DLD1 (cell line): ENCODE measurements around the gene ZNF366.

Source experiments
- in situ Hi-C: cut with HindIII; loops from 2 replicates; pipeline ENCODE4 v1.10.0; 2017; ENCODE audit warnings: low sequenced_read_pairs

Gene ZNF366, protein sequence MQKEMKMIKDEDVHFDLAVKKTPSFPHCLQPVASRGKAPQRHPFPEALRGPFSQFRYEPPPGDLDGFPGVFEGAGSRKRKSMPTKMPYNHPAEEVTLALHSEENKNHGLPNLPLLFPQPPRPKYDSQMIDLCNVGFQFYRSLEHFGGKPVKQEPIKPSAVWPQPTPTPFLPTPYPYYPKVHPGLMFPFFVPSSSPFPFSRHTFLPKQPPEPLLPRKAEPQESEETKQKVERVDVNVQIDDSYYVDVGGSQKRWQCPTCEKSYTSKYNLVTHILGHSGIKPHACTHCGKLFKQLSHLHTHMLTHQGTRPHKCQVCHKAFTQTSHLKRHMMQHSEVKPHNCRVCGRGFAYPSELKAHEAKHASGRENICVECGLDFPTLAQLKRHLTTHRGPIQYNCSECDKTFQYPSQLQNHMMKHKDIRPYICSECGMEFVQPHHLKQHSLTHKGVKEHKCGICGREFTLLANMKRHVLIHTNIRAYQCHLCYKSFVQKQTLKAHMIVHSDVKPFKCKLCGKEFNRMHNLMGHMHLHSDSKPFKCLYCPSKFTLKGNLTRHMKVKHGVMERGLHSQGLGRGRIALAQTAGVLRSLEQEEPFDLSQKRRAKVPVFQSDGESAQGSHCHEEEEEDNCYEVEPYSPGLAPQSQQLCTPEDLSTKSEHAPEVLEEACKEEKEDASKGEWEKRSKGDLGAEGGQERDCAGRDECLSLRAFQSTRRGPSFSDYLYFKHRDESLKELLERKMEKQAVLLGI

DNA sequence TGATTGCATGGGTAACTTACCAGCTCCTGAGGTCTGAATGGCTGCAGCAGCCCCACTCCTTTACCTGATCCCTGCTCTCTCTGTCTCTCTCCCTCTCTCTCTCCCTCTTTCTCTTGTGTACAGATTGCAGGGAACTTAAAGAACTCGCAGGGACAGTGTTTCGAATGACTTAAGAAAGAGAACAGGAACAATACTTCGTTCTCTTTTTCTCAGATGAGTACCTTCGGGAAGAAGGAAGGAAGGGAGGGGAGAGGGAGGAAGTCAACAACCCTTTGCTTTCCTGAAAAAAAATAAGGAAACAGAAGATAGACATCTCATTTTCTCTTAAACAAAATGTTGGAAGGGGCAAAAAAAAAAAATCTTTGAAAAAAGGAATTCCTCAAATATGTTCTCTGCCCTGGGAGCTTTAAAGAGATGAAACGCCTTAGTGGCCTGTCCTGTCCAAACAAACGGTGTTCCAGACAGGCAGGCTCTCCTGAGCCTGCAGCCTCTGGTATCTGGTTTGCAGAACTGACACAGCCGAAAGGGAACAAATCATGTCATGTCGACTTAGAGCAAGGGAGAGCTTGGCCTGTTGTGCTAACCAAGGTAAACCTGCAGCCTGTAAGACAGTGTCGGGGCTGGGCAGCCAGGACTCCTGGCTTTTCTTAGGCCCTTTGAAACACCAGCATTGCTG lies at the start of gene ZNF366:
ZNF366 (minus strand) TSS at position 180 of the 676 bp plus-strand sequence. CDS start 45,914 bp downstream, outside the sequence.
- in situ Hi-C loops = no loop called here

DNA sequence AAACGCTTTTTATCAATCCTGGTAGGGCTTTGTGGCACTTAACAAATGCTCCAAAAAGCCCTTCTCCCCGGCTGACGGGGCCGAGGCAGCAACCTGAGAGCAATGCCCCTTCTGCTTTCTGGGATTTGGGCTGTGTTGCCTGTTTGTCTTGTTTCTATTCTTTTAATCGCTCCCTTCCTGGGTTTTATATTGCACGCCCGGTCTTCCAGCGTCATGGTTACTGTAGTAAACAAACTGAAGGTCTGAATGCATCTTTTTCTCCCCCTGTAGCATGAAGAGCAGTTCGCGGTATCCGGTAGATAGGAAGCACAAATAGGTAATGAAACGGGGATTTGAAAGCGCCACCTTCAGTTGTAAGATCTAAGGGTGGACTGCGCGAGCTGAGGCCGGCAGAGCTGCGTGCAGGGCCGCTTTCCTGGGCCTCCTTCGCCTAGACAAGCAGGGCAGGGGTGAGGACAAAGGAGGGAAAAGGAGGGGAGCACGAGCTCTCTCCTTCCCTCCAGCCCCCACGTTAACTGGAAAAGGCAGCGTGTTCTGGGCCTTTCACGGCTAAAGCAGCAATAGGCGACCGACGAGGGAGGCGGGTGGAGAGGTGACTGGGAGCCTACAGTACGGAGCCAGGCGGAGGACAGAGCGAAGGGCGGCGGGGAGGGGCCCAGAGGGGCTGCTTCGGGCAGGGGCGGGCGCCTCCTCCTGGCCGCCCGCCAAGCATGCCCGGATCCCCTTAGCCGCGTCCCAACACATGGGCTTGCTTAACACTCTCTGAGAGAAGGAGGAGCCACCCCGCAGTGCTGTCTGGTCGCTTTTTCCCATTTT lies 49.3 kb upstream of the ZNF366 start:
- in situ Hi-C loops = loop anchor here (25.0 kb wide), 1 partner anchor 231 kb away; no protein-coding TSS in a partner anchor

DNA sequence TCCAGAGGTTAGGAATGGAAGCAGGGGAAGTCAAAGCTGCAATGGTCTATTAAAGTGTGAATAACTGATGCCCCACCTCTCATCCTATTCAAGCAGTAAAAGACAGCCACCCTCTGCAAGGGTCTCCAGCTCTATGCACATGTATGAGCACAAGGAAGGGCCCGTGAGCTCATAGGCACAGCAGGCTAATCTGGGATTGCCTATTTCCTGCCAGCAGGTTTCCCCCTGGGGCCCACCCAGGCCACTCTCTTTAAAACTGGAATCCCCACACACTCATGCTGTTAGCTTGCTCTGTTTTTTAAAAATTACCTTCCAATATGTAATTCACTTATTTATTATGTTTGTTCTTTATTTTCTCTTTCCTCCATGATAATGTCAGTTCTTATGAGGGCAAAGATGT lies 48.7 kb upstream of the ZNF366 start:
- in situ Hi-C loops = loop anchor here (25.0 kb wide), 1 partner anchor 231 kb away; no protein-coding TSS in a partner anchor

DNA sequence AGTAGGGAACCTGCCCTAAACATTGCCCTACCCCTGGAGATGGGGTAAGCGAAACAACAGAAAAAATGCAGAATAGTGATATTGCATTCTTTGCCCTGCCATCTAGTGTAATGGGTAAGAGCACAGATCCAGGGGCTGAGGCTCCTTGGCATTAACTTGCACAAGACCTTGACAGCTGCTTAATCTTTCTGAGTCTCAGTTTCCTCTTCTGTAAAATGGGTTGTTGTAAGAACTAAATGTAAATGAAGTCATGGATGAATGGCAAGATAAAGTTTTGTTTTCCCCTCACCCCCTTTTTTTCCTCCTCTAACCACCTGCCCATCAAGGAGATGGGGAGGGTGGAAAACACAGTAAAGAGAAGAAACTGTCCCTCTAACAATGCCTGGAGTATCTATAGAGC lies 47.7 kb upstream of the ZNF366 start:
- in situ Hi-C loops = loop anchor here (25.0 kb wide), 1 partner anchor 232 kb away; no protein-coding TSS in a partner anchor

DNA sequence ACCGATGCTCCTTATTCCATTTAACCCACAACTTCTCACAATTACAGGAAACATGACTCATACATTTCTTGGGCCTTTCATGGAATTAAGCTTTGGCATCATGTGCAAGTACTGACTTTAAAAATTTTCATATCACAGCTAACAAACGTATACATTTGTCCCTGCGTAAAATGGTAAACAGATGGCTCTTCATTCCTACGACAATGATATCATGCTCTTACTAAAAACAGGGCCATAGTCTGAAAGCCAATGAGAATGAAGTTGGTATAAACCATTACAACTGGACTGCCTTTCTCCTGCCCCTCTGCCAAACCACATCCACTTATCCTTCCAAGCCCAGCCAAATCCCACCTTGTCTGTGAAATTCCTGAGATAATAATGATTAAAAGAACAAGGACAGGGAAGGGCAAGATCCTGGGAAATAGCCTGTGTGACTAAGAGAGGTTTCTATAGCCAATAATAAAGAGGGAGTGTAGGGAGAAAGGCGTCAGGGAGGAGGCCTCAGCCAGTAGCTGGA lies 44.9 kb upstream of the ZNF366 start:
- in situ Hi-C loops = loop anchor here (25.0 kb wide), 1 partner anchor 235 kb away; no protein-coding TSS in a partner anchor

DNA sequence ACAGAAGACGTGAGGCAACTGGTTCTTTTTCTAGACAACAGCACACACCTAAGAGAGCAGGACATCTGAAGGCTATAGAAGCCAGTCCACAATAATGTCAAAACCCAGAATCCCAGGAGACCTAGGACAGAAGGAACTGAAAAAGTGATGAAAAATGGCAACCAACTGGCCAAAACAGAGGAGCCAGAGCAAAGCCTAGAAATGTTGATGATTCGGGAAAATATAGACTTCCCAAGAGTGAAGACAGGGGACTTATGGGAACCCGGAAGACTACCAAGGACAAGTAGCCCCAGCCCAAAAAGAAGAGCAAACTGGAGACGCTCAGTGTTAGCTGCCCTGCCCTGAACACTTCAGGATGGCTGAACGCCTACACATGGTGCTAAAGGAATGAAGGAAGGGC lies 43.4 kb upstream of the ZNF366 start:
- in situ Hi-C loops = loop anchor here (25.0 kb wide), 1 partner anchor 237 kb away; no protein-coding TSS in a partner anchor

DNA sequence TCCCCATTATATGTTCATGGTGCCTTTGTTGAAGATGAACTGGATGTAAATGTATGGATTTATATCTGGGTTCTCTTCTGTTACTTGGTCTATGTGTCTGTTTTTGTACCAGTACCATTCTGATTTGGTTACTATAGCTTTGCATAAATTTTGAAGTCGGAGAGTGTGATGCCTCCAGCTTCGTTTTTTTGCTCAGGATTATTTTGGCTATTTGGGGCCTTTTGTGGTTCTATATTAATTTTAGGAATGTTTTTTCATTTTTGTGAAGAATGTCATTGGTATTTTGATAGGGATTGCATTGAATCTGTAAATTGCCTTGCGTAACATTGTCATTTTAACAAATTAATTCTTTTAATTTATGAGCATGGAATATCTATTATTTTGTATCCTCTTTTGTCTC lies 36.6 kb upstream of the ZNF366 start:
- in situ Hi-C loops = no loop called here

DNA sequence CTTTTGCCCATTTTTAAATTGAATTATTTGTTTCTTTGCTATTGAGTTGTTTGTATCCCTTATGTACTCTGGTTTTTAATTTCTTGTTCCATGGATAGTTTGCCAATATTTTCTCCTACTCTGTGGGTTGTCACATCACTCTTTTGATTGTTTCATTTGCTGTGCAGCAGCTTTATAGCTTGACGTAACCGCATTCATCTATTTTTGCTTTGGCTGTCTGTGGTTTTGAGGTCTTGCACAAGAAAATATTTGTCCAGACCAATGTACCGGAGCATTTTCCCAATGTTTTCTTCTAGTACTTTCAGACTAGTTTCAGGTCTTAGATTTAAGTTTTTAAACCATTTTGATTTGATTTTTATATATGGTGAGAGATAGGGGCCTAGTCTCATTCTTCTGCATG lies 36.2 kb upstream of the ZNF366 start:
- in situ Hi-C loops = no loop called here

DNA sequence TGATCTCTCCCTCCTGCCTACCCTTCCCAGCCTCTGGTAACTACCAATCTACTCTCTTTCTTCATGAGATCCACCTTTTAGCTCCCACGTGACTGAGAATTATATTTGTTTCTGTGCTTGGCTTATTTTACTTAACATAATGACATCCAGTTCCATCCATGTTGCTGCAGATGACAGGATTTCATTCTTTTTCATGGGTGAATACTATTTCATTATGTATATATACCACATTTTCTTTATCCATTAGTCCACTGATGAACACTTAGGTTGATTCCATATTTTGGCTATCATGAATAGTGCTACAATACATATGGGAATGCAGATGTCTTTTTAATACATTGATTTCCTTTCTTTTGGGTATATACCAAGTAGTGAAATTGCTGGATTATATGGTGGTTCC lies 35.5 kb upstream of the ZNF366 start:
- in situ Hi-C loops = no loop called here

DNA sequence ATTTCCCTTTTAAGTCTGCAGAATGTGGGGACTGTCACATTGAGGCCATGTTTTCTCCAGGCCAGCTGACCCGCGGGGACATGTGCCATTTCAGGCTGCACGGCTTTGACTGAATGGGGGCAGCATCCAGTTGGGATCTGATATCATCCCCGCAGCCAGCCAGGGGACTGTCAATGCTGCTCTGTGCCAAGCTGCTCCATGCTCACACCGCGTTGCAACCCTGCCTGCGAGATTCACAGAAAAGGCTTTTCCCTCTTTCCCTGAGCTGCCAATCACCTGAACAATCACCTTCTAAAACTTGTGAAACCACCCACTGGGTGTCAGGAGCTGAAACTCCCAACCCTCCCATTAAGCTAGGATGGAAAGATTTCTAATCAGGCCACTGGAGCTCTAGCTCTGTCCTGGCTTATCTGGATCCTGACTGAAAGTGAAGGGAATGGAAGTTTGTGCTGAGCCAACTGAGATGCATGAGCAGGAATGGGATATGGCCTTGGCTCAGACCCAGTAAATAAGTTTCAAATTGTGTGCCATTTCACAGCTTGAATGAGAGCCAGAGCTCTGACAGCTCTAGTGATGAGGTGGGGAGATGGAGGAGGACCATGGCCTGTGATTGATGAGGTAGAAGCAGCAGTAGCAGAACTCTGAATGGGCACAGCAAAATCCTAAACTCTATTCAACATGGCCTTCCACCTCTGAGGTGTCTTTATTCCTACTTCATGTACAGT lies 34.5 kb upstream of the ZNF366 start:
- in situ Hi-C loops = no loop called here

DNA sequence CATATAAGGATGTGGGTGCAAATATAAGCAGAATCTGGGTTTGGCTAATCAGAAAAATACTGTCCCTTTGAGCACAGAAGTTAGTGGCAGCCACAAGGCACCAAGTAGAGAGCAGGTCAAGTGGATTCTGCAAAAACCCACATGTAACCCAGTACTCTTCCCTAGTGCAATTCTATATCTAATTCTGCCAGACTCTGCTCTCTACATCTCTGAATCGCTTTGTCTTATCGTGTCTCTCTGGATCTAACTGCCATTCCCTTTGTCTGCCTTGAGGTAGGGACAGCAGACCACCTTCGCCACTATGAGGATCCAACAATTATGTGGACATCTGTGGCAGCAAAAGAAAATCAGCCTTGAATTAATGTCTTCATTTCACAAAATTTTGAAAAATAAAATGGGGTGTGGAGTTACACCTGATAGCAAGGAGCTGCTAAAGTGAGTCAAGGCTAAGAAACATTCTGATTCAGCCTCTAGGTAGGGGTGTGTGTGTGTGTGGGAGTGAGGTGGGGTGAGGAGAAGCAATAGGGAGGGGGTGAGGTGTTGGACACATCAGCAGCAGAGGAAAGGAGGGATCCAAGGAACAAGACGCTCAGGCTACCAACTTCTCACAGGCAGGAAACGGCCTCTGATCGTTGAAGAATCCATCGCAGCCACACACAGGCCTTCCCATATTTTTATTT lies 33.7 kb upstream of the ZNF366 start:
- in situ Hi-C loops = no loop called here

DNA sequence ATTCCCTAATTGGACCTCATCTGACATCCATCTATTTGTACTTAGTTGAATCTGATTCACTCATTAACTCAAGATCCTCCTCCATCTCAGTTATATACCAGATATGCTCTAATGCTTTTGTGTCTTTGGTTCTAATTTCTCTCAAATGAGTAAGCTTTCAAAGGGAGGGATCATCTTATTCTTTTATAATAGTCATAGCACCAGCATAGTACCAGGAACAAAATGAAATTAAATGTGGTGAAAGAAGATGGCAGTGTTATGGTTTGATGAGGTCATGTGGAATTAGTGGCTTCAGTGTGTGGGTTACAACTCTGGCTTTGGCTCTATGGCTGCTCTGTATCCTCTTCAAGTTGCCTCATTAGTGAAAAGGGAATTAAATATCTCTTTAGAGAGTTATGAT lies 32.5 kb upstream of the ZNF366 start:
- in situ Hi-C loops = no loop called here

DNA sequence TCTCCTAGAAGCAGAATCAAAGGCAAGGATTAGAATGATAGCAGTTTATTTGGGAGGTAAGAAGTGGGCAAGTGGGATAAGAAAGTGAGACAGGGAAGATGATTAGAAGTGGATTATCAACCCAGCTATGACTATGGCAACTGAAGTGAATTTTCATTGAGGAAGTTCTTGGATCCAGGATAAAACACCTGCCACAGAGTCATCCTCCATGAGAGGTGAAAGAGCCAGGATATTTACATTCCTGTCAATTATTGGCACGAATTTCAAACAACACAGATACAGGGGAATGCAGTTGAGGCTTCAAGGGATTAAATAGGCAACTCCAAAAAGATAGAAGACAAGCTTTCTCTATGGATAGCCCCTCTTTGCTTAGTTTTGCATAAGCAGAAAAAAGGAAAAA lies 31.8 kb upstream of the ZNF366 start:
- in situ Hi-C loops = no loop called here

DNA sequence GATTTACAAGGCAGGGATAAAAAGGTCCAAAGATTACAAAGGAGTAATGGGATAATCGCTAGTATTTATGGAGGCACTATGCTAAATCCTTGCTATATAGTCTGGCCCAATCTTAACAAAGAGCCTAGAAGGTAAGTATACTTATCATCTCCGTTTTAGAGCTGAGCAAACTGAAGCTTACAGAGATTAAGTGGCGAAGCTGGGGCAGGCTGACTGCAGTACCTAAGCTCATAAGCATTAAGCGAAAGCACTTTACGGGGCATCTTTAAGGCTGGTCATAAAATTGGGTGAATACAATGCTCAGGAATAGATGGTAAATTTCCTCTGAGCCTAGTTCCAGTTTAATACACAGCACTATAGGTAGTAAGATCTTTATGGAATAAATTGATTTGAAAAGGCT lies 30.0 kb upstream of the ZNF366 start:
- in situ Hi-C loops = no loop called here

DNA sequence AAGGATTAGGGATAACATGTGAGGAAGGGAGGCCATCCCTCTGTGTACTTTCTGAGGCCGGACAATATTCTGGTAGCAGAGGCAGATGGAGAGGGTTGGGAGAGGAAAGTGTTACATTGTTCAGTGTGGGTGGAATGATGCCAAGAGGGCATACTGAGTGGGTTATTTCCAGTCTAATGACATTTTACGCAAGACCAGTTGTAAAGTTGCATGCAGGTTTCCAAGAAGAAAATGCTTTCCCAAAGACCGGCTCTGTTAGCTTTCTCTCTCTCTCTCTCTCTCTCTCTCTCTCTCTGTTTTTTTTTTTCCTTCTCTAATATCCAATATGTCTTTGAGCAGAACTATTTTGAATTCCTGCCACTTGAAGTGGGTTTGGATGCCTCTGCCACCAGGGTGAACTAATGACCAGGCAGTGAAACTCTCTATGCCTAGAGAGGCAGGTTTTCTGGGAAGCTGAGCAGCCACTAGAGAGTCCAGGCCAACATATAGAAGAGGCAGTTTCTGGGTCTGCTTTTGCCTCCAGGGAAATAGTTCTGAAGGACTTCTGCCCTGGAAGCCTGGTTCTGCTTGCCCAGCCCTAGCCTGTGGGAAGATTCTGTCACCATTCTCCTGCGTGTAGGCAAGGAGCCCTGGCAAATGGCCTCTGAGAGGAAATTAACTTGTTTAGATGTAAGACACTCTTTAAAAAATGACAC lies 24.4 kb upstream of the ZNF366 start:
- in situ Hi-C loops = no loop called here

DNA sequence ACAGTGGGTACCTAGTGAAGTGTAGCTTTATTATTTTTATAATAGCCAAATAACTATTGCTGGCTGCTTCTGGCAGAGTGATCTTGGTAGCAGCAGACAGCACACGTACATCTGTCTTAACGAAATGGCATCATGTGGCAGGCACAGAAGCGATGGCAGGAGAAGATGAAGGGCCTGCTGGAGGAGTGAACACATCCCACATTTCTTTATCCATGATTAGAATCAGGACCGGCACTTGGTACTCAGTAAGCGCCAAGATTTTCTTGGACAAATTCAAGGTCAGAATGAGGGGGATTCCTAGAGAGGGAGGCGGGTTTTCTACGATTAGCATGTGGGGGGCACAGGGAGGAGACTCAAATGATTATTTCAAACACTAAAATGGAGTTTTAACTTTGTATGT lies 23.0 kb upstream of the ZNF366 start:
- in situ Hi-C loops = no loop called here

DNA sequence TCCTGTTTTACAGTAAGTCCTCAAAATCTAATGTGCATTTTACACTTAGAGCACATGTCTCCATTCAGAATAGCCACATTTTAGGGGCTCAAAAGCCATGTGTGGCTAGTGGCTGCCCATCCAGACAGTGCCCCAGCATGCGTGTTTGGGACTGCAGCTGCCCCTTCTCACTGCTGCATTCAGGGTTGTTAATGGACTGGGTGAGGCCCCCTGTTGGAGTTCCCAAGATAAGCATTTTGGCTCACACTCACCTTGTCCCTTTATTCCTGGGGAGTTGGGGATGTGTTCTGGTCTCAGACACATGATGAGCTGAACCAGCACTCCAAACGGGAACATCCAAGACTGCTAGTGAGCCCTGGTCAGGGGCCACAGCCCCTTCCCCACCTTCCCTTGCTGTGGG lies 22.2 kb upstream of the ZNF366 start:
- in situ Hi-C loops = no loop called here

DNA sequence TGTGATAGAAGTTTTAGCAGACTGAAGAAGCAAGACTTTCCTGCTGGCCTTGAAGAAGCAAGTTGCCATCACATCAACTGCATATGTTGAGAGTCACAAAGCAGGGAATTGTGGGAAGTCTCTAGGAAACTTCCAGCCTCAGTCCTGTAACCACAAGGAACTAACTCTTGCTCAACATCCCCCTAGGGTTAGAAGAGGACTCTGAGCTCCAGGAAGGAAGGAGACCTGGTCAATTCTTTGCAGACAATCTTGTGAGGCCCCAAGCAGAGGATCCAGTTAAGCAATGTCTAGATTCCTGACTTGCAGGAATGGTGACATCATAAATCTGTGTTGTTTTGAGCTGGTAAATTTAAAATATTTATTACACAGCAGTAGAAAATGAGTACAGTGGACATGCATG lies 18.6 kb upstream of the ZNF366 start:
- in situ Hi-C loops = no loop called here
